Measurements from ENCODE around the gene SLC25A47.
"Not testable (repeated sequence)": the region's sequence is repeated elsewhere in the genome, so short reads cannot be mapped to it uniquely, and the experiment has no call there.

Gene SLC25A47

GRCh38 chr14:100305324-100306100 lies 17.6 kb upstream of the SLC25A47 start:
- peak; percentile 38 for DNase-seq (ENCODE audit: low spot score)

GRCh38 chr14:100306101-100306997 lies 16.8 kb upstream of the SLC25A47 start, which contains the start of gene SLC25A29:
SLC25A29 (minus strand) TSS chr14:100306444; CDS start chr14:100306232, 212 bp downstream.
- DNase-seq (ENCODE audit: low spot score), result peak; percentile 90

- peak; percentile 30 for DNase-seq (ENCODE audit: low spot score)
Observed at GRCh38 chr14:100306998-100307765, 16.0 kb upstream of the SLC25A47 start.

- DNase-seq (ENCODE audit: low spot score), result peak; percentile 32
Observed at GRCh38 chr14:100307766-100308426, 15.2 kb upstream of the SLC25A47 start.

GRCh38 chr14:100308427-100308792 lies 14.7 kb upstream of the SLC25A47 start:
- DNase-seq (ENCODE audit: low spot score), result not testable (repeated sequence)

- no peak for DNase-seq (ENCODE audit: low spot score)
Observed at GRCh38 chr14:100309028-100309737, 14.0 kb upstream of the SLC25A47 start.

GRCh38 chr14:100312110-100312876 lies 10.8 kb upstream of the SLC25A47 start:
- not testable (repeated sequence) for DNase-seq (ENCODE audit: low spot score)

GRCh38 chr14:100312877-100313400 lies 10.2 kb upstream of the SLC25A47 start:
- no peak for DNase-seq (ENCODE audit: low spot score)

GRCh38 chr14:100313464-100314230 lies 9.5 kb upstream of the SLC25A47 start:
- no peak for DNase-seq (ENCODE audit: low spot score)

- DNase-seq (ENCODE audit: low spot score), result no peak
Observed at GRCh38 chr14:100314724-100315123, 8.4 kb upstream of the SLC25A47 start.

GRCh38 chr14:100317389-100317788 lies 5.8 kb upstream of the SLC25A47 start:
- no peak for DNase-seq (ENCODE audit: low spot score)

- DNase-seq (ENCODE audit: low spot score), result no peak
Observed at GRCh38 chr14:100317912-100318808, 5.0 kb upstream of the SLC25A47 start.

- no peak for DNase-seq (ENCODE audit: low spot score)
Observed at GRCh38 chr14:100320157-100320856, 2.8 kb upstream of the SLC25A47 start.

GRCh38 chr14:100321473-100322137 lies 1.5 kb upstream of the SLC25A47 start:
- no peak for DNase-seq (ENCODE audit: low spot score)

GRCh38 chr14:100322138-100322957 lies 791 bp upstream of the SLC25A47 start:
- no peak for DNase-seq (ENCODE audit: low spot score)

GRCh38 chr14:100323942-100324307 lies 786 bp downstream of the SLC25A47 start:
- no peak for DNase-seq (ENCODE audit: low spot score)

Measured in RKO (cell line).